B cell (primary cell): ENCODE results near the gene EPHB3. TPM values are rescaled to one million over a fixed set of nuclear protein-coding genes. Genes with fewer than 3 reads are reported as not detected.

Experiments used
- ATAC-seq: fragments of 200-7000 bp; cut with Tn5 transposase; one replicate; pipeline ENCODE4 v1.10.0; 2021; ENCODE audit warnings: low read depth, mild to moderate bottlenecking, moderate number of reproducible peaks, moderate library complexity
- CTCF ChIA-PET: fragments of 350-600 bp; sonication (Branson Sonifier 250); formaldehyde crosslinking; loops from one replicate; lab custom pipeline; 2021; ENCODE audit warnings: antibody characterized with exemption, inconsistent platforms; lab: Charles Lee
- POLR2A ChIA-PET: fragments of 350-600 bp; sonication (Branson Sonifier 250); formaldehyde crosslinking; loops from one replicate; lab custom pipeline; 2021; ENCODE audit warnings: antibody characterized with exemption; lab: Charles Lee
- DNase-seq: peaks from one replicate; pipeline ENCODE4 v3.0.0; 2013
- H2AFZ ChIP-seq: 2 replicates; pipeline ENCODE4 v1.6.1; 2012; ENCODE audit warnings: mild to moderate bottlenecking, low read depth, low read length; ENCODE audit not compliant: insufficient read depth, poor library complexity, severe bottlenecking
- H3K27ac ChIP-seq, 2 donors: 1 replicate in 1 of 2; 2 replicates in 1 of 2; pipeline ENCODE4 v1.5.1; 2012 to 2013; ENCODE audit warnings: low read length in 2 of 2, mild to moderate bottlenecking in 2 of 2, moderate library complexity in 1 of 2
- H3K27me3 ChIP-seq, 4 experiments: fragments of 200-600 bp in 1 of 4; sonication (generic) in 1 of 4; replicated peaks in 1 of 4; 1 replicate in 2 of 4; 2 replicates in 2 of 4; pipeline versions ENCODE4 v1.6.1 to v1.7.0; 2013 to 2016; ENCODE audit warnings: low read length in 3 of 4, mild to moderate bottlenecking in 2 of 4, mixed read lengths in 1 of 4, moderate library complexity in 1 of 4; ENCODE audit not compliant: insufficient read depth in 4 of 4, control insufficient read depth in 3 of 4; ENCODE audit errors: control extremely low read depth in 1 of 4
- H3K36me3 ChIP-seq, 2 experiments: replicated peaks in 1 of 2; 1 replicate in 1 of 2; 2 replicates in 1 of 2; pipeline versions ENCODE4 v1.6.1 to v1.7.1; 2013; ENCODE audit warnings: low read length in 1 of 2; ENCODE audit not compliant: insufficient read depth in 2 of 2, control insufficient read depth in 1 of 2; ENCODE audit errors: control extremely low read depth in 1 of 2, extremely low read depth in 1 of 2
- H3K4me1 ChIP-seq, 2 donors: fragments of 200-600 bp in 1 of 2; sonication (generic) in 1 of 2; 1 replicate in 1 of 2; 2 replicates in 1 of 2; pipeline versions ENCODE4 v1.5.1 to v1.6.1; 2013 to 2017; ENCODE audit warnings: low read length in 2 of 2; ENCODE audit not compliant: control insufficient read depth in 2 of 2, insufficient read depth in 2 of 2
- H3K4me2 ChIP-seq: replicated peaks from 2 replicates; pipeline ENCODE3; 2012; ENCODE audit warnings: mild to moderate bottlenecking, low read depth, low read length; ENCODE audit not compliant: poor library complexity, severe bottlenecking
- H3K4me3 ChIP-seq, 5 experiments: fragments of 200-600 bp in 1 of 5; sonication (generic) in 1 of 5; 1 replicate in 3 of 5; 2 replicates in 2 of 5; pipeline versions ENCODE4 v1.5.1 to v1.7.0; 2011 to 2016; ENCODE audit warnings: low read length in 4 of 5, mild to moderate bottlenecking in 4 of 5, low read depth in 2 of 5, control low read depth in 1 of 5, moderate library complexity in 1 of 5; ENCODE audit not compliant: insufficient read depth in 1 of 5; ENCODE audit errors: control extremely low read depth in 1 of 5, extremely low read depth in 1 of 5
- H3K79me2 ChIP-seq: fragments of 200-600 bp; sonication (generic); one replicate; pipeline ENCODE4 v1.6.0; 2016; ENCODE audit warnings: low read length; ENCODE audit not compliant: control insufficient read depth, insufficient read depth
- H3K9ac ChIP-seq: fragments of 200-600 bp; sonication (generic); 2 replicates; pipeline ENCODE4 v1.6.1; 2017; ENCODE audit warnings: mild to moderate bottlenecking, low read length, moderate library complexity
- H3K9me3 ChIP-seq, 3 donors: one replicate each; pipeline versions ENCODE4 v1.6.1 to v1.7.1; 2013; ENCODE audit warnings: low read length in 2 of 3; ENCODE audit not compliant: control insufficient read depth in 2 of 3, insufficient read depth in 1 of 3; ENCODE audit errors: control extremely low read depth in 1 of 3
- H4K20me1 ChIP-seq: 2 replicates; pipeline ENCODE4 v1.6.0; 2012; ENCODE audit warnings: mild to moderate bottlenecking, low read length; ENCODE audit not compliant: insufficient read depth, control insufficient read depth, poor library complexity, severe bottlenecking
- H3K27ac Mint-ChIP-seq: one replicate; pipeline ENCODE4 v1.8.0; 2021; ENCODE audit warnings: mixed read lengths
- H3K27me3 Mint-ChIP-seq: one replicate; pipeline ENCODE4 v1.8.0; 2021; ENCODE audit warnings: mixed read lengths
- H3K4me1 Mint-ChIP-seq: one replicate; pipeline ENCODE4 v1.8.0; 2021; ENCODE audit warnings: mixed read lengths
- H3K4me3 Mint-ChIP-seq: one replicate; pipeline ENCODE4 v1.8.0; 2021; ENCODE audit warnings: mixed read lengths
- H3K9me3 Mint-ChIP-seq: one replicate; pipeline ENCODE4 v1.8.0; 2022; ENCODE audit warnings: mixed read lengths; ENCODE audit not compliant: insufficient read depth
- EZH2 ChIP-seq: IDR thresholded peaks from 2 replicates; pipeline ENCODE4 v1.6.1; 2012; ENCODE audit warnings: borderline replicate concordance, low read depth, mild to moderate bottlenecking, moderate library complexity, low read length; ENCODE audit not compliant: insufficient read depth, poor library complexity, severe bottlenecking
- WGBS: methylation state at CpG from one replicate; pipeline ENCODE4 v1.1.5; 2013; ENCODE audit warnings: missing lambda C conversion rate; ENCODE audit not compliant: insufficient coverage; 5-methylcytosine and 5-hydroxymethylcytosine counted together
- intact Hi-C: fragments of 100-400 bp; cut with micrococcal nuclease; formaldehyde crosslinking; loops from one replicate; pipeline ENCODE4 v1.10.0; 2022
- polyA plus RNA-seq: library from polyadenylated mRNA; depleted of rRNA; stranded (reverse); fragments of >200 nt; gene quantifications from 2 replicates; pipeline ENCODE4 v1.2.3, GENCODE V29; 2012
- total RNA-seq, 2 donors: library from RNA; stranded (reverse); fragments of 120-200 nt in 1 of 2; gene quantifications; 1 replicate in 1 of 2; 2 replicates in 1 of 2; pipeline versions ENCODE4 v1.2.3 to v1.2.4, GENCODE V29; 2013 to 2022
- TF ChIP-seq, protein P1 (sequence below): fragments of 200-600 bp; IDR thresholded peaks from one replicate; pipeline ENCODE4 v1.8.0; 2022; ENCODE audit warnings: antibody characterized with exemption, mild to moderate bottlenecking

The EPHB3 gene
- total and polyA plus RNA-seq, 2 donors (not counting 1 experiment from before 2014, with no cell fraction given), result 0.06 to 0.07 TPM

DNA sequence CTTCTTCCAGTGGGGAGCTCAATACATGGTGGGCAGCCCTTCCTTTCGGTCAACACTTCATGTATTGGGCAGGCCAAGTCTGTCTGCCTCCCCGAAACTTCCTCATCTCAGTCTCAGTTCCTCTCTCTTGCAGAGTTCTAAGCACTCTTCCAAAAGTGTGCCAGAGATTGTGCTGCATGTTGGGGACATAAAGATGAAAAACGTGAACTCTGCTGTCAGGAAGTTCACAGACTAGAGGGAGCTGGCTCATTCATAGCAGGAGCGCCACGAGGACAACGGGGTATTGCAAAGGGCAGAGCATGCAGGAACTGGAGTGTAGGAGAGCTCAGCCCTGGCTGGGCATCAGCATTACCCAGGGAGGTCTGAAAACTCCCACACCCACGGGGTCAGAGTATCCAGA is 15.3 kb upstream of the EPHB3 start:
- CTCF ChIA-PET, result interaction anchor here (1.0 to 3.2 kb wide), 5 partner anchors 10 to 651 kb away, joined by 3 to 17 read pairs (median 4); partner anchors contain the start of gene EPHB3

DNA sequence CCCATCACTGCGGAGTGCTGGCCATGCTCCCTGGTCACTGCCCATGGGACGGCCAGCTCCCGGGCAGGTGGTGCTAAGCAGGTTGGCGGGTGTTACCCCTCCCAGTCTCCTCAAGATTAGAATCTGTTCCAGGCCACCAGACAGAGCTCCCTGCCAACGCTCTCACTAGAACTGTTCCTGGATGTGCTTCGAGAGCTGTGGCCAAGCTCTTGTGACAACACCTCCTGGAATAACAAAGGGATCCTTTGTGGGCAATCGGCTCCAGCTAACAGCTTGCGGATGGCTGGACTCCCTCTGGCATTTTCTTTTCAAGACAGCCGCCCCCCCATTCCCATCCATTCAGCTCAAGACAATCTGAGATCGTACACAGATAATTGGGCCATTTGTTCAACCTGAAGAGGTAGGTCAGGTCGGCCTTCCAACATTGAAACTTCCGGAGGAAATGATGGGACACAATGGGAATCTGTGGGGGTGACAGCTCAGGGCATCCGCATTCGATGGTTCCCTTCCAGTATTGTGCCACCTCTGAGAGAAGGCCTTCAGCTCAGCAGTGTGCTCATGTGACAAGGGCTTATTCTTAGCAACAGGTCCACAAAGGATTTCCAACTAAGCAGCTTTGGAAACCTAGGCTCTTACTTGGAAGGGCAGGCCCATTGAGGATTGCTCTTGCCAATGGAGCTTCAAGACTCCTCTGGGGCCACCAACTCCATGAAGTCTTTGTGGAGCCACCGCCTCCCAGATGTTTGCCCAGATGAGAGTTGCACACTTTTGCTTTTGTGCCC is 11.6 kb upstream of the EPHB3 start:
- ATAC-seq, result no peak
- Histone ChIP-seq H2AFZ (no peak overlapping the region), H3K4me1 (peaks cover 0 to 7% of the 10 kb centered on the region in 2 donors), H3K27me3 (peaks cover 0 to 32% (median 4%) of the 10 kb centered on the region in 4 experiments), H3K9ac (no peak overlapping the region), H3K27ac (no peak overlapping the region), H3K4me2 (no peak overlapping the region), H3K4me3 (no peak overlapping the region), H3K36me3 (no peaks in the 10 kb centered on the region), H3K9me3 (no peaks in the 10 kb centered on the region), H4K20me1 (no peaks in the 10 kb centered on the region), H3K79me2 (no peaks in the 10 kb centered on the region)
- ChIA-PET CTCF (interaction anchor here (0.9 to 3.8 kb wide), 6 partner anchors 9 to 36 kb away, joined by 3 to 16 read pairs (median 4); partner anchors contain the start of gene EPHB3), POLR2A (no interaction called here)
- Mint-ChIP-seq H3K27ac (no peak overlapping the region), H3K27me3 (peaks cover 43% of the 10 kb centered on the region), H3K9me3 (no peaks in the 10 kb centered on the region), H3K4me1 (peaks cover 6% of the 10 kb centered on the region), H3K4me3 (no peak overlapping the region)
- intact Hi-C loops, result no loop called here
- TF ChIP-seq, protein P1, sequence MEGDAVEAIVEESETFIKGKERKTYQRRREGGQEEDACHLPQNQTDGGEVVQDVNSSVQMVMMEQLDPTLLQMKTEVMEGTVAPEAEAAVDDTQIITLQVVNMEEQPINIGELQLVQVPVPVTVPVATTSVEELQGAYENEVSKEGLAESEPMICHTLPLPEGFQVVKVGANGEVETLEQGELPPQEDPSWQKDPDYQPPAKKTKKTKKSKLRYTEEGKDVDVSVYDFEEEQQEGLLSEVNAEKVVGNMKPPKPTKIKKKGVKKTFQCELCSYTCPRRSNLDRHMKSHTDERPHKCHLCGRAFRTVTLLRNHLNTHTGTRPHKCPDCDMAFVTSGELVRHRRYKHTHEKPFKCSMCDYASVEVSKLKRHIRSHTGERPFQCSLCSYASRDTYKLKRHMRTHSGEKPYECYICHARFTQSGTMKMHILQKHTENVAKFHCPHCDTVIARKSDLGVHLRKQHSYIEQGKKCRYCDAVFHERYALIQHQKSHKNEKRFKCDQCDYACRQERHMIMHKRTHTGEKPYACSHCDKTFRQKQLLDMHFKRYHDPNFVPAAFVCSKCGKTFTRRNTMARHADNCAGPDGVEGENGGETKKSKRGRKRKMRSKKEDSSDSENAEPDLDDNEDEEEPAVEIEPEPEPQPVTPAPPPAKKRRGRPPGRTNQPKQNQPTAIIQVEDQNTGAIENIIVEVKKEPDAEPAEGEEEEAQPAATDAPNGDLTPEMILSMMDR, result no peak
- no peak for TF ChIP-seq EZH2
- DNase-seq, result no peak
- 94% methylated on average over 14 of the region's 15 CpGs for WGBS

More for the DNA sequence above, 15.3 kb upstream of the EPHB3 start:
- peak; percentile 31 for ATAC-seq
- Histone ChIP-seq H3K27ac (no peak overlapping the region), H3K9me3 (no peaks in the 10 kb centered on the region), H3K9ac (no peak overlapping the region), H3K36me3 (no peaks in the 10 kb centered on the region), H2AFZ (no peak overlapping the region), H3K4me3 (no peak overlapping the region), H3K27me3 (peaks cover 0 to 28% (median 9%) of the 10 kb centered on the region in 4 experiments), H3K79me2 (no peaks in the 10 kb centered on the region), H3K4me1 (peaks cover 6 to 13% of the 10 kb centered on the region in 2 donors), H4K20me1 (no peaks in the 10 kb centered on the region), H3K4me2 (no peak overlapping the region)
- 26% methylated on average over 5 of the region's 7 CpGs for WGBS
- DNase-seq, result peak; percentile 28
- TF ChIP-seq EZH2, result no peak
- TF ChIP-seq, protein P1, result no peak
- Mint-ChIP-seq H3K27ac (peak overlapping the region; percentile 6), H3K4me3 (no peak overlapping the region), H3K4me1 (peaks cover 8% of the 10 kb centered on the region), H3K27me3 (peaks cover 33% of the 10 kb centered on the region), H3K9me3 (no peaks in the 10 kb centered on the region)
- POLR2A ChIA-PET, result no interaction called here
- intact Hi-C loops, result no loop called here
